CD4-positive, alpha-beta T cell treated with Interleukin-1 beta for 1 hour (primary cell): ENCODE data around the gene CDKAL1.

Experiments used
- DNase-seq, 2 donors: peaks; one replicate each; pipeline ENCODE4 v3.0.0-alpha.2; 2020 to 2022

CDKAL1 gene

GRCh38 chr6:20996099-20996498 is 461.8 kb downstream of the CDKAL1 start:
- no peak for DNase-seq

- no peak for DNase-seq
Measured at GRCh38 chr6:20997143-20997769, 463.0 kb downstream of the CDKAL1 start.

- no peak for DNase-seq
Measured at GRCh38 chr6:20997770-20998147, 463.5 kb downstream of the CDKAL1 start.

- DNase-seq, result no peak
Measured at GRCh38 chr6:20998748-20999448, 464.6 kb downstream of the CDKAL1 start.

GRCh38 chr6:21000331-21000801 is 466.1 kb downstream of the CDKAL1 start:
- no peak for DNase-seq

- DNase-seq, result no peak
Measured at GRCh38 chr6:21001736-21002135, 467.5 kb downstream of the CDKAL1 start.

- no peak for DNase-seq
Measured at GRCh38 chr6:21003780-21004541, 469.7 kb downstream of the CDKAL1 start.

- no peak for DNase-seq
Measured at GRCh38 chr6:21005816-21006570, 471.7 kb downstream of the CDKAL1 start.

GRCh38 chr6:21019614-21020013 is 485.4 kb downstream of the CDKAL1 start:
- no peak for DNase-seq

- no peak for DNase-seq
Measured at GRCh38 chr6:21022343-21023107, 488.3 kb downstream of the CDKAL1 start.

- DNase-seq, result no peak
Measured at GRCh38 chr6:21023210-21023609, 489.0 kb downstream of the CDKAL1 start.

GRCh38 chr6:21024616-21025015 is 490.4 kb downstream of the CDKAL1 start:
- no peak for DNase-seq

- no peak for DNase-seq
Measured at GRCh38 chr6:21026576-21027273, 492.5 kb downstream of the CDKAL1 start.

- no peak for DNase-seq
Measured at GRCh38 chr6:21027507-21027906, 493.2 kb downstream of the CDKAL1 start.

- DNase-seq, result no peak
Measured at GRCh38 chr6:21031182-21031581, 496.9 kb downstream of the CDKAL1 start.

- no peak for DNase-seq
Measured at GRCh38 chr6:21033084-21033483, 498.8 kb downstream of the CDKAL1 start.

GRCh38 chr6:21033575-21034026 is 499.3 kb downstream of the CDKAL1 start:
- no peak for DNase-seq

- DNase-seq, result no peak
Measured at GRCh38 chr6:21034345-21034744, 500.1 kb downstream of the CDKAL1 start.

GRCh38 chr6:21037453-21037852 is 503.2 kb downstream of the CDKAL1 start:
- DNase-seq, result no peak

GRCh38 chr6:21039926-21040325 is 505.7 kb downstream of the CDKAL1 start:
- no peak for DNase-seq

GRCh38 chr6:21045135-21045700 is 511.0 kb downstream of the CDKAL1 start:
- DNase-seq, result no peak
